GM18526 (cell line): ENCODE data around the gene CEP41.

Experiments used
- POLR2A ChIP-seq: IDR thresholded peaks from 3 replicates; pipeline ENCODE4 v1.6.1; 2011; ENCODE audit not compliant: insufficient read length; ENCODE audit errors: extremely low read depth

CEP41 gene

GRCh38 chr7:130349911-130350782 is 90.7 kb downstream of the CEP41 start:
- TF ChIP-seq POLR2A: no peak

GRCh38 chr7:130346941-130347340 is 93.9 kb downstream of the CEP41 start:
- no peak for TF ChIP-seq POLR2A

GRCh38 chr7:130346177-130346905 is 94.5 kb downstream of the CEP41 start:
- TF ChIP-seq POLR2A: no peak

GRCh38 chr7:130345725-130346124 is 95.1 kb downstream of the CEP41 start:
- TF ChIP-seq POLR2A: no peak

GRCh38 chr7:130345136-130345535 is 95.7 kb downstream of the CEP41 start:
- TF ChIP-seq POLR2A: no peak

GRCh38 chr7:130344271-130344866 is 96.4 kb downstream of the CEP41 start, which contains the start of gene CPA5:
TSS of gene CPA5 (plus strand) at chr7:130344816. CDS start at chr7:130346486, 1,670 bp downstream.
- TF ChIP-seq POLR2A: no peak
